Muscle of back (tissue), 11 donors: ENCODE results near the gene EIF5AL1. TPM values are rescaled to one million over a fixed set of nuclear protein-coding genes. Genes with fewer than 3 reads are reported as not detected.
"Not testable (repeated sequence)": the region's sequence is repeated elsewhere in the genome, so short reads cannot be mapped to it uniquely, and the experiment has no call there.

Source experiments
- DNase-seq, 3 donors: peaks; one replicate each; pipeline versions ENCODE4 v3.0.0 to v3.0.0-alpha.2; 2013
- polyA plus RNA-seq, 10 donors: library from polyadenylated mRNA; unstranded; fragments of 120-200 nt; gene quantifications; one replicate each; pipeline ENCODE4 v1.2.1, GENCODE V29; 2013; ENCODE audit not compliant: insufficient read length in 10 of 10

Gene EIF5AL1
- polyA plus RNA-seq, 10 donors: 0.11 to 4.1 (median 2.8) TPM; not detected in 1

- DNase-seq: peak in 2 of 3 donors; percentile 82 to 85
Measured at GRCh38 chr10:79483948-79484347, 28.4 kb upstream of the EIF5AL1 start.

GRCh38 chr10:79484476-79484875 is 27.9 kb upstream of the EIF5AL1 start:
- DNase-seq: no peak

GRCh38 chr10:79487296-79488194 is 24.8 kb upstream of the EIF5AL1 start:
- DNase-seq: peak in 1 of 3 donors; percentile 65

- peak in 2 of 3 donors; percentile 72 to 83 for DNase-seq
Measured at GRCh38 chr10:79488336-79488735, 24.0 kb upstream of the EIF5AL1 start.

GRCh38 chr10:79488870-79489269 is 23.5 kb upstream of the EIF5AL1 start:
- no peak for DNase-seq

- DNase-seq: peak; percentile 56 to 85 (median 68)
Measured at GRCh38 chr10:79490400-79491142, 21.8 kb upstream of the EIF5AL1 start.

GRCh38 chr10:79491143-79491835 is 21.0 kb upstream of the EIF5AL1 start:
- DNase-seq: no peak

- no peak for DNase-seq
Measured at GRCh38 chr10:79492256-79492655, 20.1 kb upstream of the EIF5AL1 start.

GRCh38 chr10:79492839-79493238 is 19.5 kb upstream of the EIF5AL1 start:
- DNase-seq: no peak

- DNase-seq: no peak
Measured at GRCh38 chr10:79493806-79494205, 18.5 kb upstream of the EIF5AL1 start.

GRCh38 chr10:79494871-79495705 is 17.2 kb upstream of the EIF5AL1 start:
- peak in 1 of 3 donors; percentile 41 for DNase-seq

GRCh38 chr10:79495791-79496190 is 16.5 kb upstream of the EIF5AL1 start:
- DNase-seq: no peak

GRCh38 chr10:79496896-79497295 is 15.4 kb upstream of the EIF5AL1 start:
- no peak for DNase-seq

- no peak for DNase-seq
Measured at GRCh38 chr10:79498291-79498829, 14.0 kb upstream of the EIF5AL1 start.

- DNase-seq: no peak
Measured at GRCh38 chr10:79502561-79503309, 9.6 kb upstream of the EIF5AL1 start.

- DNase-seq: not testable (repeated sequence)
Measured at GRCh38 chr10:79503787-79504186, 8.5 kb upstream of the EIF5AL1 start.

GRCh38 chr10:79504483-79504882 is 7.8 kb upstream of the EIF5AL1 start:
- not testable (repeated sequence) for DNase-seq

GRCh38 chr10:79505328-79505727 is 7.0 kb upstream of the EIF5AL1 start:
- not testable (repeated sequence) for DNase-seq

- no peak for DNase-seq
Measured at GRCh38 chr10:79505829-79506228, 6.5 kb upstream of the EIF5AL1 start.
